Activated CD8-positive, alpha-beta memory T cell treated with anti-CD3 and anti-CD28 coated beads, Interleukin-2, amount 50 U/mL, for 4 hours (primary cell): Measurements from ENCODE around the gene SUPT3H.
"Not testable (repeated sequence)": the region's sequence is repeated elsewhere in the genome, so short reads cannot be mapped to it uniquely, and the experiment has no call there.

Experiments
- DNase-seq: peaks from one replicate; pipeline ENCODE4 v3.0.0-alpha.2; 2020

SUPT3H gene

DNA sequence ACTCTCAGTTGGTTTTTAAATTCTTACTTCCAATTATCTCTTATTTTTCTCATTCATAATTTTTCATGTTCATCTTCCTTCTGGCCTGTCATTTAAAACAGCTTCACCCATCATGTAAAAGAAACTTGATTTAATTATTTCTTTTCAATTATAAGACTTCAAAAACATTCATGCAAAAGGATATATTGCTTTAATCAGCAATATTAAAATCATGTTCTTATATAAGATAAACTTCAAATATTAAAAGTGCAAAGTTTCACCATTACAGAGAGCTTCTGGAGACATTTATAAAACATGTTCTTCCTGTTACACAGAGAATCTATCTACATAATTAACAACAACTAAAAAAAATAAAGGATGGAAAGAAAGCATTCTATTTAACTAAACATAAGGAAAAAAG is 446.3 kb downstream of the SUPT3H start:
- DNase-seq = no peak

GRCh38 chr6:44926556-44926955 is 451.2 kb downstream of the SUPT3H start:
- DNase-seq = no peak

DNA sequence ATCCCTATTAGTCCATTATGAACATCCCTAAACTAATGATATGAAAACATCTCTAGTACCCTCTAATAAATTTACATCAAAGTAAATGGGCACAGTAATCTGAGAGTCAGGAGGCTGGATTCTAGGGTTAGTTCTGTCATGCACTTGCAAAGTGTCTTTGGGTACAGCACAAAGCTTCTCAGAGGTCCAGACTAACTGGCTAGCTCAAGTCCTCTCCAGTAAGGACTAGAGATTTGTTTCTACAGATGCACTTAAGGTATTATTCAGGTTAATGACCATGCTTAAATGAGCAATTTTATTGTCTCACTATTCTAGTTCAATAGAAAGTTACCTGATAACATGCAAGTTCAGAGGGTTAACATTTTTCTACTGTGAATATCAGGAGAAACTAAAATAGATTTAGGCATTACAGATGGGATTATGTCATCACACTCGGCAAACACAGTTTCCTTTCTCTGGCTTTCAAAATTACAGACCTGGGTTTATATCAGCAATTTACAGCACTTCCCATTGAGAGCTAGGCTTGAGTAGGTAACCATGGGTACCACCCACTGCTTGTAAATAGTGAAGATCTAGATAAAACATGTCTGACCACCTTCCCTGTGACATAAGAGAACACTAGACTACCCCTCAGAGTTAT is 452.5 kb downstream of the SUPT3H start:
- DNase-seq = no peak

DNA sequence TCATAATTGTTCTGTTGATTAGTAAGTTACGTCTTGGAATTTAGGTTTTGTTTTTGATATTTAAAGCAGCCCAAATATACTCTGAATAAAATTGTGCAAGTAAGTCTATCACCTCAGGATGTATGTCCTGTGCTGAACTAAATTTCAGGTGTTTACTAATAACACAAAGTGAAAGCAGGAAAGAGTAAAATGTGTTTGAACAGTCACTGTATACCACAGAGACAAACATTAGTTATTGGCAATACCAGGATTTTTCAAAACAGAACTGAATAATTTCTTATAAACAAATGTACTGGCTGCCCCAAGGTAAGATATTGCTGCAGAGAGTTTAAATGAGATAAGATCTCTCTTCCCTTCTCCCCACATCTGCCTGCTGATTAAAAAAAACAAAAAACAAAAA is 454.3 kb downstream of the SUPT3H start:
- no peak for DNase-seq

DNA sequence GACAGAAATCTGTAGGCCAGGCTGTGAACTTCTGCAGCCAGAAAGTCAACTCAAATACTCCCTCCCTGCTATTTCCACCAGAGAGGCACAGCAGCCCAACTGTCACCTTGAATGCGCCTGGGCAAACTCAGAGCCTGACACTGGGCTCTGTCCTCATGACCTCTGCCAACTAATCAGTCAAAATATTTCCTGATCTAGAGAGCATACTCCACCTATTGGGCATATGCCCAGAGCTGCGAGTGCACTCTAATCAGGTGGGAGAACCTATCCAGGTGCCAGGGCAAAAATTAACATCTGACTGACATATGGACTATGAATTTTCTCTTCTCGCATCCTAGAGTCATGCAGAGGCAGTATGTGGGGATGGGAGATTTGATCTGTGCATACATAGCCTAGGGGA is 455.9 kb downstream of the SUPT3H start:
- DNase-seq = no peak

GRCh38 chr6:44920952-44921491 is 456.7 kb downstream of the SUPT3H start:
- no peak for DNase-seq

DNA sequence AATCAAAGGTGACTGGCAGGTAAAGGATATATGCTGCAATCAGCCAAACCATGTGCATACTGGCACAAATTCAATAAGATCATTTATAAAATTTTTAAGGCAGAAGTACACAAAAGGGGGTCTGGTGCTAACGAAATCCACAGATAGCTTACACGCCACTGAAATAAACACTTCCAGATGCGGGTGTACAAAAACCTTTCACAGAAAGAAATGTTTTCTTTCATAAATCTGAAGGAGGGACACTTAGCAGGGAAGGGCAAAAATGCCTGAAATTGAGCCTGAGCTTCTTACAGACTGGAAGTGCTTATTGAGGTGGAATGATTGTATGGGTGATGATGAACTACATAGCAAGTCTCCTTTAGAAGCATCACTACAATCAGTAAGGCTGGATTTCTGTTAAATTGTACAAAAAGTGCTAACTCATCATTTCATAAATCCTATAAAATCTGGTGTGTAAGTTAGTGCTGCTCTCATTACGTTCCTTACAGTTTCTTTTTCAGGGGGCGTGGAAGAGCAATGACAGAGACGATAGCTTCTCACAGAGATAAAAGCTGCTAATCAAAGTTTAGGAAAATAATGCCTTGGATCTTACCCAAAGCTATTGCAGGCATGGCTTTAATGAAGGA is 458.9 kb downstream of the SUPT3H start:
- no peak for DNase-seq

GRCh38 chr6:44917430-44917829 is 460.3 kb downstream of the SUPT3H start:
- no peak for DNase-seq

DNA sequence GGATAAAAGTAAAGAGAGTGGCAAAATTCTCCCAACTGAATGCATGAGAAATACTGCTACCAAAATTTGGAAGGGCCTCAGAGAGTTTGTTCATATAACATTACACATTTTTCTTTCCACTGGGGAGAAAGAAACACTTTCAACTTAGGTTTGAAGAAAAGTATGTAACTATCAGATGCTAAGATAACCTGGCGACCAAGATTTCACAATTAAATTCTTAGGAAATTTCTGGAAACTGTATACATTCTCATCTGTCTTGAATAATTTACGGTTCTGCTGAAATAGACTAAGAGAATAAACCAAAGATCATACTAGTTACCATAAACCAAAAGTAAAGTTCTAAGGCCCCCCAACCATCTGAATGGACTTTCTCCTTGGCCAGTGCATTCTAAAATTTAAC is 462.6 kb downstream of the SUPT3H start:
- no peak for DNase-seq

- no peak for DNase-seq
Observed at GRCh38 chr6:44914141-44914540, 463.6 kb downstream of the SUPT3H start.

GRCh38 chr6:44906761-44907160 is 471.0 kb downstream of the SUPT3H start:
- DNase-seq = no peak

- DNase-seq = not testable (repeated sequence)
Observed at GRCh38 chr6:44900358-44900757, 477.4 kb downstream of the SUPT3H start.

GRCh38 chr6:44898296-44898930 is 479.3 kb downstream of the SUPT3H start:
- no peak for DNase-seq

- no peak for DNase-seq
Observed at GRCh38 chr6:44897316-44897715, 480.4 kb downstream of the SUPT3H start.

DNA sequence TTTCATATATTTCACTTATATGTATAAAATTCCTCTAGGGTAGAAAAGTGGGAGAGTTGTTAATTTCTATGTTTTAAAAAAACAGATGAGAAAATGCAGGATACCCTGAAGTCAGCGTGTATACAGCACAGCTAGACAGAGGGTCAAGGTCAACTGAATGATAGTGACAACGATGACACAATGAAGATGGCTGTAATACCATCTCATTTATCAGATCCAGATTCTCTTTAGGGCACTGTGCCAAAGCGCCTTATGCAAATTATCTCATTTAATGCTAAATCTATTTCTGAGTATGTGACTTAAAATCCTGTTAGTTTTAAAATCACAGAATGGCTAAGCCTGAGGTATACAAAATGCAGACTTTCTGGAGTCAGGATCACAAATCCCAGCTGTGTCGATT is 481.0 kb downstream of the SUPT3H start:
- DNase-seq = no peak

DNA sequence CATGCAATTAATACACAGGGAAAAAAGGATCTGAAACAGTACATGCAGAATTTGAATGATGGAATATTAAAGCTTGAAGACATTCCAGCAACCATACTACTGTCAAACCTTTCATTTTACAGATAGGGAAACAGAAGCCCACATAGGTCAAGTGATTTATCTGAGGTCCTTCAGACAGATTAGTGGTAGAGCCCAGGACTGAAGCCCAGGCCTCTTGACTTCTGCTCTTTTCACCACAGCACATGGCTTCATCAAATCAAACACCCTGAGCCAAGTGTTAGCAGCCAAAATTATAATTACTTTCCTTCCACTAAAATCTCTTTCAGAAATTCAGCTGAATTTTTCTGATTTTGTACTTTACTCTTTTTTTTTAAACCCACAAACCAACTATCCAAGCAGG is 485.2 kb downstream of the SUPT3H start:
- no peak for DNase-seq

- not testable (repeated sequence) for DNase-seq
Observed at GRCh38 chr6:44879071-44879470, 498.7 kb downstream of the SUPT3H start.

DNA sequence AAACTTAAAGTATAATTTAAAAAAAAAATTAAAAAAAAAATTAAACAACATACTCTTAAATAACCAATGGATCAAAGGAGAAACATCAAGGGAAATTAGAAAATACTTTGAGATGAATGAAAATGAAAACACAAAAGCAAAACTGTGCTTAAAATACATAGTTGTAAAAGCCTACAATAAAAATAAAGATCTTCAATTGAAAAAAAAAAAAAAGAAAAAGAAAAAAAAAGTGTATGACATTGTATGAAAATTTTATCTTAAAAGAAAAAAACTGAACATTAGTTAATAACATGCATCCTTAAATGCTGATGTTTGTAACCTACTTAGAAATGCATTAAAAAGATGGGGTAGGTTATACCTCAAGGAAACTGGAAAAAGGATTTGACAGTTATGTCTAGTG is 501.1 kb downstream of the SUPT3H start:
- not testable (repeated sequence) for DNase-seq

GRCh38 chr6:44869321-44869897 is 508.3 kb downstream of the SUPT3H start:
- DNase-seq = no peak

DNA sequence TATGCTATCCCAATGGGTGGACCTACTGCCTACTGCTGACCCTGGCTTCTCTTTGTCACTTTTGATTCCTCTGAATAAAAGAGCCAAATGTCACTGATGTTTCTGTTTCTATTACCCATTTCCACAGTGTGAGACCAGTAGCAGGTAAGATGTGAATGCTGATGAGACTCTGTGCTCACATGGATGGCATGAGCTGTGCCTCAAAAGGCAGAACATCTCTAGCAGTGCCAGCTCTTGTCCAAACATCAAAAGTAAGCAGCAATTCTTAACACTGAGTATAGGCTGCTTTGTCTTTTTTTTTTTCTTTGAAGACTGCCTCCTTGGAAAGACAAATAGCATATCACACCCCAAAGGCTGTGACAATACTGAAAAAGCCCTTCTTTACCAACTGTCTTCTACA is 508.8 kb downstream of the SUPT3H start:
- DNase-seq = no peak

DNA sequence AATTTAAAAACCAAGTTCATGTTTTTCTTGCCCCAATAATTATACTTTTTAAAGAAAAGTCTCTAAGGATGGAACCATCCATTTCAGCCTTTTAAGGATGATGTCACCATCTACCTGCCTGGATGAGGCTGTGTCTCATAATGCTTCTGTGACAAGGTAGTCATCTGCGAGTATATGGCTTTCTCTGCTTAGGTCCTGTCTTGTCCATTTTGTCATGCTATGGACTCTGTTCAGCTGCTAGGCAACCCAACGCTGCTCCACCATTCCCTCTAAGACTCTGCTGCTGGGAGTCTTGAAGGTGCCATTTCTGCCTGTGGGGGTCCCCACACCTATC is 509.4 kb downstream of the SUPT3H start:
- DNase-seq = no peak

- DNase-seq = no peak
Observed at GRCh38 chr6:44867571-44868334, 510.0 kb downstream of the SUPT3H start.

- DNase-seq = not testable (repeated sequence)
Observed at GRCh38 chr6:44865184-44865583, 512.5 kb downstream of the SUPT3H start.
